Measurements from ENCODE around the gene RAI1. TPM values are rescaled to one million over a fixed set of nuclear protein-coding genes. Genes with fewer than 3 reads are reported as not detected.

The RAI1 gene
- total and polyA plus RNA-seq, 2 of the 13 experiments (the other 11 are each of a cell fraction or from before 2014, with no cell fraction given): 3.4 to 5.2 TPM

- no peak for TF ChIP-seq ZNF333 (CRISPR knock-in tag; IDR thresholded peaks at IDR 0.05; ENCODE audit: borderline replicate concordance)
- no peak for TF ChIP-seq ZNF839 (CRISPR knock-in tag; IDR thresholded peaks at IDR 0.05; ENCODE audit: borderline replicate concordance)
- no peak for TF ChIP-seq ZNF639 (CRISPR knock-in tag; conservative IDR thresholded peaks at IDR 0.05)
- TF ChIP-seq CBX5 (CRISPR knock-in tag; IDR thresholded peaks at IDR 0.05; ENCODE audit: borderline replicate concordance): 0 out of 2 replicates have a peak, but pooled peaks have one; percentile 52
- no peak for TF ChIP-seq ZNF816 (CRISPR knock-in tag; IDR thresholded peaks at IDR 0.05; ENCODE audit: borderline replicate concordance)
- no peak for TF ChIP-seq ZNF275 (CRISPR knock-in tag; IDR thresholded peaks at IDR 0.05; ENCODE audit: borderline replicate concordance)
- no peak for TF ChIP-seq SRSF1 (optimal IDR thresholded peaks at IDR 0.05; ENCODE audit: low read depth, low read length)
- TF ChIP-seq, protein P1, sequence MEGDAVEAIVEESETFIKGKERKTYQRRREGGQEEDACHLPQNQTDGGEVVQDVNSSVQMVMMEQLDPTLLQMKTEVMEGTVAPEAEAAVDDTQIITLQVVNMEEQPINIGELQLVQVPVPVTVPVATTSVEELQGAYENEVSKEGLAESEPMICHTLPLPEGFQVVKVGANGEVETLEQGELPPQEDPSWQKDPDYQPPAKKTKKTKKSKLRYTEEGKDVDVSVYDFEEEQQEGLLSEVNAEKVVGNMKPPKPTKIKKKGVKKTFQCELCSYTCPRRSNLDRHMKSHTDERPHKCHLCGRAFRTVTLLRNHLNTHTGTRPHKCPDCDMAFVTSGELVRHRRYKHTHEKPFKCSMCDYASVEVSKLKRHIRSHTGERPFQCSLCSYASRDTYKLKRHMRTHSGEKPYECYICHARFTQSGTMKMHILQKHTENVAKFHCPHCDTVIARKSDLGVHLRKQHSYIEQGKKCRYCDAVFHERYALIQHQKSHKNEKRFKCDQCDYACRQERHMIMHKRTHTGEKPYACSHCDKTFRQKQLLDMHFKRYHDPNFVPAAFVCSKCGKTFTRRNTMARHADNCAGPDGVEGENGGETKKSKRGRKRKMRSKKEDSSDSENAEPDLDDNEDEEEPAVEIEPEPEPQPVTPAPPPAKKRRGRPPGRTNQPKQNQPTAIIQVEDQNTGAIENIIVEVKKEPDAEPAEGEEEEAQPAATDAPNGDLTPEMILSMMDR (CRISPR knock-in tag; IDR thresholded peaks at IDR 0.05): peak; percentile 98
- no peak; the same call in 1 of the 2 replicates for TF ChIP-seq HDAC1 (CRISPR knock-in tag; IDR thresholded peaks at IDR 0.05)
- 0 out of 2 replicates have a peak, but pooled peaks have one; percentile 15 for TF ChIP-seq ZNF121 (CRISPR knock-in tag; IDR thresholded peaks at IDR 0.05)
- TF ChIP-seq ZNF367 (CRISPR knock-in tag; IDR thresholded peaks at IDR 0.05; ENCODE audit: borderline replicate concordance): no peak
- TF ChIP-seq CHD4 (IDR thresholded peaks at IDR 0.05; ENCODE audit: borderline replicate concordance, low read length): no peak
Observed at GRCh38 chr17:17812211-17813054, 131.2 kb downstream of the RAI1 start (continued).

Data from HepG2 (cell line).